Neural cell (in vitro differentiated cells): ENCODE data around the gene ANKS3. TPM values are rescaled to one million over a fixed set of nuclear protein-coding genes. Genes with fewer than 3 reads are reported as not detected.

Experiments
- H2AFZ ChIP-seq: fragments of 200-600, 300-800 bp; sonication (generic), shearing (Covaris generic); 2 replicates; pipeline ENCODE4 v1.6.0; 2014; ENCODE audit warnings: low read depth, mild to moderate bottlenecking, antibody characterized with exemption, low read length, moderate library complexity
- H3F3A ChIP-seq: fragments of 200-600 bp; shearing (Covaris generic); 2 replicates; pipeline ENCODE4 v1.6.1; 2016; ENCODE audit warnings: mild to moderate bottlenecking, moderate library complexity, mixed read lengths, antibody characterized with exemption, low read length; ENCODE audit not compliant: insufficient read depth, poor library complexity, severe bottlenecking
- H3K27ac ChIP-seq: fragments of 200-600, 300-800 bp; sonication (generic), shearing (Covaris generic); 2 replicates; pipeline ENCODE4 v1.5.1; 2014; ENCODE audit warnings: mild to moderate bottlenecking, low read length, moderate library complexity
- H3K27me3 ChIP-seq: fragments of 300-800, 200-600 bp; sonication (generic), shearing (Covaris generic); 2 replicates; pipeline ENCODE4 v1.6.0; 2014; ENCODE audit warnings: mild to moderate bottlenecking, low read depth, low read length, moderate library complexity; ENCODE audit not compliant: insufficient read depth
- H3K36me3 ChIP-seq: fragments of 300-800, 200-600 bp; sonication (generic), shearing (Covaris generic); 2 replicates; pipeline ENCODE4 v1.5.1; 2014; ENCODE audit warnings: mild to moderate bottlenecking, antibody characterized with exemption, low read length, moderate library complexity; ENCODE audit not compliant: insufficient read depth
- H3K4me2 ChIP-seq: fragments of 300-800, 200-600 bp; sonication (generic), shearing (Covaris generic); 2 replicates; pipeline ENCODE4 v1.6.0; 2014; ENCODE audit warnings: mild to moderate bottlenecking, low read length
- H3K4me3 ChIP-seq: fragments of 300-800, 200-600 bp; sonication (generic), shearing (Covaris generic); 2 replicates; pipeline ENCODE4 v1.5.1; 2014; ENCODE audit warnings: mild to moderate bottlenecking, low read length, moderate library complexity
- H3K79me2 ChIP-seq: fragments of 200-600 bp; shearing (Covaris generic); replicated peaks from 2 replicates; pipeline ENCODE4 v1.6.0; 2014; ENCODE audit warnings: mild to moderate bottlenecking, low read length, moderate library complexity; ENCODE audit not compliant: insufficient read depth
- H3K9ac ChIP-seq: fragments of 300-800, 200-600 bp; sonication (generic), shearing (Covaris generic); 2 replicates; pipeline ENCODE4 v1.6.1; 2016; ENCODE audit warnings: mild to moderate bottlenecking, low read length, mixed read lengths
- H3K9me2 ChIP-seq: fragments of 200-600 bp; shearing (Covaris generic); 2 replicates; pipeline ENCODE4 v1.6.1; 2016; ENCODE audit warnings: mild to moderate bottlenecking, low read length, mixed read lengths; ENCODE audit not compliant: insufficient read depth
- H3K9me3 ChIP-seq: fragments of 200-600, 300-800 bp; sonication (generic), shearing (Covaris generic); 2 replicates; pipeline ENCODE4 v1.6.1; 2016; ENCODE audit warnings: mild to moderate bottlenecking, mixed run types, low read length, moderate library complexity, mixed read lengths
- H4K20me1 ChIP-seq: fragments of 200-600 bp; shearing (Covaris generic); 2 replicates; pipeline ENCODE4 v1.6.1; 2016; ENCODE audit warnings: mild to moderate bottlenecking, mixed run types; ENCODE audit not compliant: insufficient read depth
- CTCF ChIP-seq: fragments of 450-650 bp; IDR thresholded peaks from 2 replicates; pipeline ENCODE4 v1.5.1; 2014; ENCODE audit warnings: antibody characterized with exemption, mild to moderate bottlenecking, moderate library complexity; ENCODE audit not compliant: poor library complexity, severe bottlenecking
- EP300 ChIP-seq: fragments of 450-650 bp; conservative IDR thresholded peaks from 2 replicates; pipeline ENCODE4 v1.6.1; 2014; ENCODE audit warnings: antibody characterized with exemption, mild to moderate bottlenecking, moderate library complexity; ENCODE audit not compliant: poor library complexity, severe bottlenecking
- EZH2 ChIP-seq: fragments of 200-600, 300-800 bp; shearing (Covaris generic), sonication (generic); IDR thresholded peaks from 2 replicates; pipeline ENCODE4 v1.6.1; 2014; ENCODE audit warnings: antibody characterized with exemption, low read length, borderline replicate concordance, mild to moderate bottlenecking; ENCODE audit not compliant: insufficient read depth, poor library complexity, severe bottlenecking
- MXI1 ChIP-seq: fragments of 450-650 bp; conservative IDR thresholded peaks from 2 replicates; pipeline ENCODE4 v1.6.1; 2014; ENCODE audit warnings: antibody characterized with exemption, mild to moderate bottlenecking; ENCODE audit not compliant: poor library complexity, severe bottlenecking
- POLR2AphosphoS5 ChIP-seq: IDR thresholded peaks from 2 replicates; pipeline ENCODE4 v1.6.1; 2012
- RAD21 ChIP-seq: fragments of 450-650 bp; conservative IDR thresholded peaks from 2 replicates; pipeline ENCODE4 v1.6.1; 2014; ENCODE audit warnings: antibody characterized with exemption, mild to moderate bottlenecking, moderate library complexity
- REST ChIP-seq: IDR thresholded peaks from 2 replicates; pipeline ENCODE4 v1.6.1; 2012; ENCODE audit warnings: borderline replicate concordance
- SMC3 ChIP-seq: fragments of 450-650 bp; conservative IDR thresholded peaks from 2 replicates; pipeline ENCODE4 v1.6.1; 2014; ENCODE audit warnings: antibody characterized with exemption, mild to moderate bottlenecking, moderate library complexity; ENCODE audit not compliant: poor library complexity
- TAF1 ChIP-seq: IDR thresholded peaks from 2 replicates; pipeline ENCODE4 v1.6.1; 2012; ENCODE audit warnings: low read depth
- polyA plus RNA-seq: library from polyadenylated mRNA; depleted of rRNA; stranded (reverse); fragments of >200 nt; gene quantifications from 2 replicates; pipeline ENCODE4 v1.2.3, GENCODE V29; 2014

ANKS3 gene
- polyA plus RNA-seq, 1 donor from 2014 or later = 53.9 TPM

DNA sequence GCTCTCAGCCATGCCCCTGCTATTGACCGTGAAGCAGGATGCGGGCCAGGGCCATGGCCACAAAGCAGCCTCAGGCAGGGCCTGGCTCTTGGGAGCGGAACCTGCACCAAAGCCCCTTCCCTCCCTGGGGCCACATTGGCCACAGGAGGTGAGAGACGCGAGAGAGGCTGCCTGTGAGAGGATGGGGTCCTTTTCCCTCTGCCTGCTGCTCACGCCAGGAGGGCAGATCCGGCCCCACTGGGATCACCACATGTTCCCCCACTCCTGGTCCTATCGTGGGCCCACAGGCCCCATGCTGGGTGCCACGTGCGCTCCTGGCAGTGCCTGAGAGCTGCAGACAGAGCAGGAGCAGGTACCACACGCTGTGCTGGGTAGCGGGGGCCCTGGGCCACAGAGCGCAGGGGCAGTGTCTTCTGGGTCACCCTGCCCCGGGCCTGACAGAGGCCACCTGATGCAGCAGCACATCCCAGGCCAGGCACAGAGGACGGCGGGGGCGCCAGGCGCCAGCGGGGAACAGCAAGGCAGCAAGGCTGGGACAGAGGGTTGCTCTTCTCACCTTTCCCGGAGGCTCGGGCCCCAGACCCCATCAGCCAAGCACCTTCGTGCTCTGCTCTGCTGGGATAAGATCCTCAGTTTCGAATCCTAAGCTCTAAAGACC is 49.9 kb downstream of the ANKS3 start:
- H3K27me3 ChIP-seq = no peaks in the 10 kb centered on the region
- H3K4me2 ChIP-seq = no peak overlapping the region
- no peaks in the 10 kb centered on the region for H3K79me2 ChIP-seq
- no peaks in the 10 kb centered on the region for H3F3A ChIP-seq
- no peaks in the 10 kb centered on the region for H3K9me2 ChIP-seq
- no peaks in the 10 kb centered on the region for H3K36me3 ChIP-seq
- H4K20me1 ChIP-seq = no peaks in the 10 kb centered on the region
- TF ChIP-seq TAF1 (no peak), EZH2 (no peak), CTCF (no peak), RAD21 (no peak), POLR2AphosphoS5 (no peak), EP300 (no peak), REST (no peak), MXI1 (no peak), SMC3 (no peak)
- no peak overlapping the region for H3K27ac ChIP-seq
- no peak overlapping the region for H3K4me3 ChIP-seq
- H2AFZ ChIP-seq = no peak overlapping the region
- no peak overlapping the region for H3K9ac ChIP-seq
- H3K9me3 ChIP-seq = no peaks in the 10 kb centered on the region

DNA sequence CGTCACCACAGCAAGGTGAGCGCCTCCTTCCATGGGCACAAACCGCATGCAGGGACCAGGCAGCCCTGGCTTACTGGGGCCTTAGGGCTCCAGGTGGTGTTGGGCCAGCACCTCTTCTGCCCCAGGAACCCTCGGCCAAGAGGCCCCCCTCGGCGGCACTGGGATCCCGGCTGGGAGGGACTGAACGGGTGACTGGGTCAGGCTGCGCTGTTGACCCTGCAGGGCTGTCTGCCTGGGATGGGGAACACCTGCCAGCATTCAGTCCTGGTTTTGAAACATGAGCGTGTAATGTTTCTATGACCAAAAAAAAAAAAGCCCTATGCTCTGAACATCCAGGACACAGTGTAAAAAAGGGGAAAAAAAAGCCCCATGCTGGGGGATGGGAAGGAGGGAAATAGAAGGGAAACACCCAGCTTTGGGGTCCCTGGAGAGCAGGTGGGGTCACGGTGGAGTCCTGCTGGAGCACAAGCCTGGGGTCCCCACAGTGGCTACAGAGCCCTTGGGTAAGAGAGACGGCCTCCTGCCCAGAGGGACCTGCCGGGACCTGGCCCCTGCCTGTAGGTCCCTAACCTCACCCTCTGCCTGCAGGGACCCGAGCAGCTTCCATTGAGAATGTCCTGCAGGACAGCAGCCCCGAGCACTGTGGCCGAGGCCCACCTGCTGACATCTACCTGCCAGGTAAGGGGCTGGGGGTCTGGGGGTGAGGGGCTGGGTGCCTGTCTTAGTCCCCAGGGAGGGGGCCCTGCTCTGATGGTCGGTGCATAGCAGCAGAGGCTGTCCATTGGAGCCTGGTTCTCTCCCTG is 50.6 kb downstream of the ANKS3 start:
- no peaks in the 10 kb centered on the region for H3K27me3 ChIP-seq
- H3K9ac ChIP-seq = no peak overlapping the region
- H4K20me1 ChIP-seq = no peaks in the 10 kb centered on the region
- no peak overlapping the region for H3K4me2 ChIP-seq
- H3K79me2 ChIP-seq = no peaks in the 10 kb centered on the region
- H3K4me3 ChIP-seq = no peak overlapping the region
- no peaks in the 10 kb centered on the region for H3K9me3 ChIP-seq
- no peaks in the 10 kb centered on the region for H3K9me2 ChIP-seq
- H3F3A ChIP-seq = no peaks in the 10 kb centered on the region
- no peak overlapping the region for H2AFZ ChIP-seq
- TF ChIP-seq EZH2 = no peak
- no peak for TF ChIP-seq CTCF
- TF ChIP-seq MXI1 = no peak
- TF ChIP-seq SMC3 = no peak
- TF ChIP-seq RAD21 = no peak
- no peak for TF ChIP-seq POLR2AphosphoS5
- TF ChIP-seq TAF1 = no peak
- no peak for TF ChIP-seq REST
- TF ChIP-seq EP300 = no peak
- no peak overlapping the region for H3K27ac ChIP-seq
- no peaks in the 10 kb centered on the region for H3K36me3 ChIP-seq
